Retinal pigment epithelial cell (primary cell): ENCODE results near the gene C4A.
A peak's percentile ranks its signal among the peaks of the same experiment; 100 is the strongest.

Source experiments
- DNase-seq: peaks from one replicate; pipeline ENCODE4 v3.0.0-alpha.2; 2010; ENCODE audit warnings: low read depth
- H3K4me3 ChIP-seq: 2 replicates; pipeline ENCODE4 v1.5.1; 2011; ENCODE audit warnings: mild to moderate bottlenecking, low read length, control low read depth, moderate library complexity
- TF ChIP-seq, protein P1 (sequence below): conservative IDR thresholded peaks from 2 replicates; pipeline ENCODE4 v1.5.1; 2011; ENCODE audit warnings: low read depth, low read length, control low read depth, inconsistent platforms

The C4A gene

DNA sequence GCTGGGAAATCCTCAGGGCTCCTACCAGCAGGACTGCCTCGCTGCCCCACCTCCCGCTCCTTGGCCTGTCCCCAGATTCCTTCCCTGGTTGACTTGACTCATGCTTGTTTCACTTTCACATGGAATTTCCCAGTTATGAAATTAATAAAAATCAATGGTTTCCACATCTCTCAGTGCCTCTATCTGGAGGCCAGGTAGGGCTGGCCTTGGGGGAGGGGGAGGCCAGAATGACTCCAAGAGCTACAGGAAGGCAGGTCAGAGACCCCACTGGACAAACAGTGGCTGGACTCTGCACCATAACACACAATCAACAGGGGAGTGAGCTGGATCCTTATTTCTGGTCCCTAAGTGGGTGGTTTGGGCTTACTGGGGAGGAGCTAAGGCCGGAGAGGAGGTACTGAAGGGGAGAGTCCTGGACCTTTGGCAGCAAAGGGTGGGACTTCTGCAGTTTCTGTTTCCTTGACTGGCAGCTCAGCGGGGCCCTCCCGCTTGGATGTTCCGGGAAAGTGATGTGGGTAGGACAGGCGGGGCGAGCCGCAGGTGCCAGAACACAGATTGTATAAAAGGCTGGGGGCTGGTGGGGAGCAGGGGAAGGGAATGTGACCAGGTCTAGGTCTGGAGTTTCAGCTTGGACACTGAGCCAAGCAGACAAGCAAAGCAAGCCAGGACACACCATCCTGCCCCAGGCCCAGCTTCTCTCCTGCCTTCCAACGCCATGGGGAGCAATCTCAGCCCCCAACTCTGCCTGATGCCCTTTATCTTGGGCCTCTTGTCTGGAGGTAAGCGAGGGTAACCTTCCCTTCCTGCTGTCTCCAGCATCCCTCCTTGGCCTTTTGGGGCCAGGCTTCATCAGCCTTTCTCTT, 36.1 kb upstream of the C4A start, which contains the start of gene CFB:
TSS of gene CFB (plus strand) at position 589 of the 863 bp plus-strand sequence. CDS start at position 716, 127 bp downstream.
- TF ChIP-seq, protein P1, sequence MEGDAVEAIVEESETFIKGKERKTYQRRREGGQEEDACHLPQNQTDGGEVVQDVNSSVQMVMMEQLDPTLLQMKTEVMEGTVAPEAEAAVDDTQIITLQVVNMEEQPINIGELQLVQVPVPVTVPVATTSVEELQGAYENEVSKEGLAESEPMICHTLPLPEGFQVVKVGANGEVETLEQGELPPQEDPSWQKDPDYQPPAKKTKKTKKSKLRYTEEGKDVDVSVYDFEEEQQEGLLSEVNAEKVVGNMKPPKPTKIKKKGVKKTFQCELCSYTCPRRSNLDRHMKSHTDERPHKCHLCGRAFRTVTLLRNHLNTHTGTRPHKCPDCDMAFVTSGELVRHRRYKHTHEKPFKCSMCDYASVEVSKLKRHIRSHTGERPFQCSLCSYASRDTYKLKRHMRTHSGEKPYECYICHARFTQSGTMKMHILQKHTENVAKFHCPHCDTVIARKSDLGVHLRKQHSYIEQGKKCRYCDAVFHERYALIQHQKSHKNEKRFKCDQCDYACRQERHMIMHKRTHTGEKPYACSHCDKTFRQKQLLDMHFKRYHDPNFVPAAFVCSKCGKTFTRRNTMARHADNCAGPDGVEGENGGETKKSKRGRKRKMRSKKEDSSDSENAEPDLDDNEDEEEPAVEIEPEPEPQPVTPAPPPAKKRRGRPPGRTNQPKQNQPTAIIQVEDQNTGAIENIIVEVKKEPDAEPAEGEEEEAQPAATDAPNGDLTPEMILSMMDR = no peak
- DNase-seq = peak; percentile 59
- peak within 1 kb of the TSS; percentile 11 for H3K4me3 ChIP-seq

DNA sequence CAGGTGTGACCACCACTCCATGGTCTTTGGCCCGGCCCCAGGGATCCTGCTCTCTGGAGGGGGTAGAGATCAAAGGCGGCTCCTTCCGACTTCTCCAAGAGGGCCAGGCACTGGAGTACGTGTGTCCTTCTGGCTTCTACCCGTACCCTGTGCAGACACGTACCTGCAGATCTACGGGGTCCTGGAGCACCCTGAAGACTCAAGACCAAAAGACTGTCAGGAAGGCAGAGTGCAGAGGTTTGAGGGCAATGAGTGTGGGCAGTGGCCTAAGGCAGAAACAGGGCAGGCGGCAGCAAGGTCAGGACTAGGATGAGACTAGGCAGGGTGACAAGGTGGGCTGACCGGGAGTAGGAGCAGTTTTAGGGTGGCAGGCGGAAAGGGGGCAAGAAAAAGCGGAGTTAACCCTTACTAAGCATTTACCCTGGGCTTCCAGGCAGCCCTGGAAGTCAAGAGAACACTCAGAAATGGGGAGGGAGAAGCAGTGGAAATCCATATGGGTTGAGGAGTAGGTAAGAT, 35.4 kb upstream of the C4A start:
- H3K4me3 ChIP-seq = no peak overlapping the region

DNA sequence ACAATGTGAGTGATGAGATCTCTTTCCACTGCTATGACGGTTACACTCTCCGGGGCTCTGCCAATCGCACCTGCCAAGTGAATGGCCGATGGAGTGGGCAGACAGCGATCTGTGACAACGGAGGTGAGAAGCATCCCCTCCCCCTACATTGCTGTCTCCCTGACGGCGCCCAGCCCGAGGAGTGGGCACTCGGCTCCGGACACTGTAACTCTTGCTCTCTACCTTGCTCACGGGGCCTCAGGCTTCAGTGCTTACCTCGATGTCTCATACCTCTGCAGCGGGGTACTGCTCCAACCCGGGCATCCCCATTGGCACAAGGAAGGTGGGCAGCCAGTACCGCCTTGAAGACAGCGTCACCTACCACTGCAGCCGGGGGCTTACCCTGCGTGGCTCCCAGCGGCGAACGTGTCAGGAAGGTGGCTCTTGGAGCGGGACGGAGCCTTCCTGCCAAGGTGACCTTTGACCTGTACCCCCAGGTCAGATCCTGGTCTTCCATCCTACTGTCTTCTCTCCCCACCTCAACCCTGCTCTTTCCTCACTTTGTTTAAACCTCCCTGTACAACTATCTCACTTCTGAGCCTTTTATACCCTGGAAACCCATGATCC, 34.7 kb upstream of the C4A start:
- DNase-seq = no peak
- TF ChIP-seq, protein P1 = no peak
- H3K4me3 ChIP-seq = no peak overlapping the region

More for the DNA sequence above, 35.4 kb upstream of the C4A start:
- TF ChIP-seq, protein P1 = no peak
- no peak for DNase-seq

DNA sequence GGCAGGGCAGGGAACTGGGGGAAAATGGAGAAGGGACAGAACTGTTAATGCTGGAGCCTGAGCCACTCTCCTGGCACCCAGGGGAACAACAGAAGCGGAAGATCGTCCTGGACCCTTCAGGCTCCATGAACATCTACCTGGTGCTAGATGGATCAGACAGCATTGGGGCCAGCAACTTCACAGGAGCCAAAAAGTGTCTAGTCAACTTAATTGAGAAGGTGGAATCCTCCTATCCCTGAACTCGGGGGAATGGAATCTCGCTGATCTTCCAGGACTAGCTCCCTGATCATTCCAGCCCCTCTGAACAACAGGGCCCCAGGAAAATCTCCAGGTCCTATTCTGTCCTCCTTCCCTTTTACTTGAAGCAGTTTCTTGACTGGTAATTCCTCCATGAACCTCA, 34.0 kb upstream of the C4A start:
- no peak for DNase-seq
- TF ChIP-seq, protein P1 = no peak
- H3K4me3 ChIP-seq = no peak overlapping the region

DNA sequence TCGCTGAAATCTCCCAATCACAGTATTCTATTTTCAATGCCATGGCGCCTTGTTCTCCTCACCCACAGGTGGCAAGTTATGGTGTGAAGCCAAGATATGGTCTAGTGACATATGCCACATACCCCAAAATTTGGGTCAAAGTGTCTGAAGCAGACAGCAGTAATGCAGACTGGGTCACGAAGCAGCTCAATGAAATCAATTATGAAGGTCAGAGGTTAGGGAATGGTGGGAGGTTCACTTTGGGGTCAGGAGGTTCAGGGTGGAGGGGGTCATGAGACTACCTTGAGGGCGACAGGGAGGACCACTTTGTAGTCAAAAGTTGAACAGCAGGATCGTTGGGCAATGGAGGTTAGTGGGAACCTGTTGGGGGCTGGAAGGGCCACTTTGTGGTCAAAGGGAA, 33.6 kb upstream of the C4A start:
- H3K4me3 ChIP-seq = no peak overlapping the region
- TF ChIP-seq, protein P1 = no peak
- no peak for DNase-seq

DNA sequence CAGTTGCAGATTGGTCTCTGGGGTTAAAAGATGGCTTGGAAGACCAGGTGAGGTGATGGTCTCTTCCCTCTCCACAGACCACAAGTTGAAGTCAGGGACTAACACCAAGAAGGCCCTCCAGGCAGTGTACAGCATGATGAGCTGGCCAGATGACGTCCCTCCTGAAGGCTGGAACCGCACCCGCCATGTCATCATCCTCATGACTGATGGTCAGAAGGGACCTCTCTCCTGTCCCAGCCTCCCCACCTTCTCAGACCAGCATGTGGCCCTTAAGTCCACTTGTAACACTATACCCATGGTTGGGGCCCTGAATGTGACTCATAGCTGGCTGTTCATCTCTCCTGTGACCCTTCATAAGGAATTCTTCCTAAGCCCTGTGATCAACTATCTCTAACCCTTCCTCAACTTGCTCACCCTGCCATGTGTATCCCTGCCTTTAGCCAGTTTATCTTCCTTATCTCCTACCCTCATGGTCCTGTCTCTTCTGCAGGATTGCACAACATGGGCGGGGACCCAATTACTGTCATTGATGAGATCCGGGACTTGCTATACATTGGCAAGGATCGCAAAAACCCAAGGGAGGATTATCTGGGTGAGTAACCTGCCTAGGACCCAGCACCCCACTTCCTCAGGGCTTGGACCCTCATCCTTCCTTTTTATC, 33.0 kb upstream of the C4A start:
- H3K4me3 ChIP-seq = no peak overlapping the region
- no peak for DNase-seq
- TF ChIP-seq, protein P1 = no peak
